ENCODE measurements around the gene ATN1.
"Not testable (repeated sequence)": the region's sequence is repeated elsewhere in the genome, so short reads cannot be mapped to it uniquely, and the experiment has no call there.

Gene ATN1

DNA sequence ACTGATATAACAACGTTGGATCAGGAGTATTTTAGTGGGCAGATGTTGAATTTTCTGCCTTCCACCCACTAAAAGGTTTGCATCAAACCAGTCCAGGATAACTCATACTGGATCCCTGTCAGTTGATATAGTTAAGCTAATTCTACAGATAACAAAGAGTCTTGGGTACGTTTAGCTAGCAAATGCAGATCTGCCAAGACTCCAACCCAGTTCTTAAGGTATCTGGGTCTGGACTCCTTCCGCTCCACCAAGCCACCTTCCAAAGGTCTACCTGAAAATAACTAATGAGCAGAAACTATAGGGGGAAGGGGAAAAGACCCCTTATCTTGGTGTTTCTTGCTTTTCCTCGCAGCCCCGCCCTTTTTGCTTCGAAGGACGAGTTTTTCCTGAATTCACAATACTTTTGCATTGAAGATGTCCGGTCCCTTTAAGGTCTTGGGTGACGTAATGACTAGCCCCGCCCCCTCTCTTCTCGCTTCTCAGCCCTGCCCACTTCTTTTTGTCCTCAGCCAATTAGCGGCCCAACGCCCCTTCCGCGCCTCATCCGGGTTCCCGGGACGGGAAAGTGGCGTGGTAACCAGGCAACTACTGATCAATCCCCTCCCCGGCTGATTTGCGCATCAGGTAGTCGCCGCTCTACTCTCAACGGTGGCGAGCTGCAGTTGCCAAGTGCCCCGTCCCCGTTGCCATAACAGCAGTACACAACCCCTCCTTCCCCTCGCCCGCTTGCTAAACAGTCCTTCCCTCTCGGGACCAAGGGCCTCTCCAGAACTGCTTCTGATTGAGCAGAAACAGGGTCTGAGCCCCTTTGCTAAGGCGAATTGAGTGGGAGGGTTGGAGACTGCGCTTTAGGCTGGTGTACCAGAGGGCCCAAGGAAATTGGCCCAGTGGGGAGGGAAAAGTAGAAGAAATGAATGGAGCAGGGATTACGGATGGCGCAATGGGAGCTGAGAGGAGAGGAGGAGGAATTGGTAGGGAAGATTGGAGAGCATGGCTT is 23.2 kb upstream of the ATN1 start, which contains the start of gene LRRC23:
LRRC23 (plus strand) TSS at position 543 of the 997 bp plus-strand sequence. CDS start 812 bp downstream, outside the sequence.
- peak; percentile 89 for DNase-seq (ENCODE audit: extremely low spot score)
- ChIA-PET CTCF (interaction anchor here (1.1 to 1.5 kb wide), 3 partner anchors 13 to 35 kb away, joined by 3 to 8 read pairs (median 6); no protein-coding TSS in a partner anchor), POLR2A (interaction anchor here (0.9 to 4.6 kb wide), 11 partner anchors 10 to 181 kb away, joined by 3 to 34 read pairs (median 5); partner anchors contain the start of genes C12orf57, CDCA3, COPS7A and ENO2)
- no peak for TF ChIP-seq ZNF384 (IDR thresholded peaks at IDR 0.05)

DNA sequence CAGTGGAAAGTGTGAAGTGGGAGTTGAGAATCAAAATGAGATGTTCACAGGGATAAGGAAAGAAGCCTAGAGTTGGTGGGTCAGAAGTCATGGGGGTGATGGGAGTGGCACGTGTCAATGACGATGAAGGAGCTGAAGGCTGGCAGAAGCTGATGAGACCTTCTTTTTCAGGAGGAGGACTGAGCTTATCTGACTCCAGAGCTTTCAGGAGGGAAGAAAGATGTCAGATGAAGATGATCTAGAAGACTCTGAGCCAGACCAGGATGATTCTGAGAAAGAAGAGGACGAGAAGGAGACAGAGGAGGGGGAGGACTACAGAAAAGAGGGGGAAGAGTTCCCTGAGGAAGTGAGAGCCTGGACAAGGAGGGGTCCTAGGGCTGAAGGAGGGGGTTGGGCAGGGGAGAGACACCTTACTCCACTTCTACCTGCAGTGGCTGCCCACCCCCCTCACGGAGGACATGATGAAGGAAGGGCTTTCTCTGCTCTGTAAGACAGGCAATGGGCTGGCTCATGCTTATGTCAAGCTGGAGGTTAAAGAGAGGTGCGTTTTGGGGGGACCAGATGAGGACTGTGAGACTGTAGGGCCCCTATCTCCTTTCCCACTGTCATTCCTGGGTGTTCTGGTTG is 22.2 kb upstream of the ATN1 start:
- CTCF ChIA-PET: interaction anchor here (0.5 to 1.5 kb wide), 4 partner anchors 14 to 246 kb away, joined by 3 to 8 read pairs (median 4); no protein-coding TSS in a partner anchor
- TF ChIP-seq HDGF (IDR thresholded peaks at IDR 0.05; ENCODE audit: borderline replicate concordance) (no peak), SUZ12 (IDR thresholded peaks at IDR 0.05) (no peak), L3MBTL2 (conservative IDR thresholded peaks at IDR 0.05) (0 out of 2 replicates have a peak, but pooled peaks have one; percentile 18), BHLHE40 (IDR thresholded peaks at IDR 0.05; ENCODE audit: borderline replicate concordance) (no peak)
- TF ChIP-seq, protein P1, sequence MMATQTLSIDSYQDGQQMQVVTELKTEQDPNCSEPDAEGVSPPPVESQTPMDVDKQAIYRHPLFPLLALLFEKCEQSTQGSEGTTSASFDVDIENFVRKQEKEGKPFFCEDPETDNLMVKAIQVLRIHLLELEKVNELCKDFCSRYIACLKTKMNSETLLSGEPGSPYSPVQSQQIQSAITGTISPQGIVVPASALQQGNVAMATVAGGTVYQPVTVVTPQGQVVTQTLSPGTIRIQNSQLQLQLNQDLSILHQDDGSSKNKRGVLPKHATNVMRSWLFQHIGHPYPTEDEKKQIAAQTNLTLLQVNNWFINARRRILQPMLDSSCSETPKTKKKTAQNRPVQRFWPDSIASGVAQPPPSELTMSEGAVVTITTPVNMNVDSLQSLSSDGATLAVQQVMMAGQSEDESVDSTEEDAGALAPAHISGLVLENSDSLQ (IDR thresholded peaks at IDR 0.05): no peak
- DNase-seq (ENCODE audit: extremely low spot score): no peak
- POLR2A ChIA-PET: interaction anchor here (0.9 to 4.6 kb wide), 10 partner anchors 9 to 182 kb away, joined by 3 to 34 read pairs (median 6); partner anchors contain the start of genes C12orf57, COPS7A, ENO2 and RNU7-1

DNA sequence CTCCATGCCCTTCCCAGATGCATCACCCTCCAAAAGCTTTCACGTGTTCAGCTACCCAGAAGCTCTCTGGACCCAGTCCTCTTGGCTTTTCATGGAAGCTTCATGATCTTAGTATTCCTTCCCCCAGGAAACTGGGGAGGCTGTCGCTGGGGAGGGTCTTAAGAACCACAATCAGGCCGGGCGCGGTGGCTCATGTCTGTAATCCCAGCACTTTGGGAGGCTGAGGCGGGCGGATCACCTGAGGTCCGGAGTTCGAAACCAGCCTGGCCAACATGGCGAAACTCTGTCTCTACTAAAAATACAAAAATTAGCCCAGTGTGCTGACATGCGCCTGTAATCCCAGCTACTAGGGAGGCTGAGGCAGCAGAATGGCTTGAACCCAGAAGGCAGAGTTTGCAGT is 19.6 kb upstream of the ATN1 start:
- CTCF ChIA-PET: interaction anchor here (0.6 to 1.1 kb wide), 3 partner anchors 16 to 17 kb away, joined by 3 read pairs; no protein-coding TSS in a partner anchor
- not testable (repeated sequence) for DNase-seq (ENCODE audit: extremely low spot score)
- POLR2A ChIA-PET: interaction anchor here (0.8 to 4.3 kb wide), 5 partner anchors 17 to 57 kb away, joined by 3 to 23 read pairs (median 6); partner anchors contain the start of genes C12orf57, RNU7-1, SPSB2 and TPI1

DNA sequence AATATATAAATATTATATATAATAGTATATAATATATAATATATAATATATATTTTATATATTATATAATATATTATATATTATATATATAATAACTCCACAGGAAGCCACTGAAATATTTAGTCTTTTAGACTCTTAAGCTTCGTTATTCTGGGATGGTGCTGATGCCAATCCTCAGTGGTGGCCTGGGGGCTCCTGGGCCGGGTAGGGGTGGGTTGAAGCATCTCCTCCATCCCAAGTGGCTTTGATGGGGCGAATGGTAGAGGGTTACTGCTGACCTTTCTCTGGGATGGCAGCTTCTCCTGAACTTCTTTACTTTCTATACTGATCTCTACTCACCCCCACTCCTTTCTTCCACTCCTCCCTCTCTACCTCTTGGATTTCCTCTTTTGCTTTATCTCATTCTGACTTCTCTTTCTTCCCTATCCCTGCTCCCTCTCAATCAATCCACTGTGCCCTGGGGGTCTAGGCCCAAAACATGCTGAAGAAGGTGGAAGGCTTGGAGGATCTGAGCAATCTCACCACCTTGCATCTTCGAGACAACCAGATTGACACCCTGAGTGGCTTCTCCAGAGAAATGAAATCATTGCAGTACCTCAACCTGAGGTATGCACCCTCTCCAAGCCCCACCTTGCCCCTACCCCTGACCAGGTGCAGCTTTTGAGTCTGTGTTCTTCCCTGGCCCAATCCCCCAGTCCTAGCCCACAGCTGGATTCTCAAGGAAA is 18.2 kb upstream of the ATN1 start:
- POLR2A ChIA-PET: interaction anchor here (1.5 to 4.3 kb wide), 2 partner anchors 17 to 18 kb away, joined by 4 to 23 read pairs; no protein-coding TSS in a partner anchor
- no peak for DNase-seq (ENCODE audit: extremely low spot score)
- no peak for TF ChIP-seq CTBP1 (IDR thresholded peaks at IDR 0.05; ENCODE audit: borderline replicate concordance)
- TF ChIP-seq, protein P1 (IDR thresholded peaks at IDR 0.05): no peak
- no peak for TF ChIP-seq ELF4 (IDR thresholded peaks at IDR 0.05)
- CTCF ChIA-PET: interaction anchor here (1.0 to 3.4 kb wide), 3 partner anchors 15 to 37 kb away, joined by 3 to 11 read pairs (median 5); partner anchors contain the start of gene SPSB2

DNA sequence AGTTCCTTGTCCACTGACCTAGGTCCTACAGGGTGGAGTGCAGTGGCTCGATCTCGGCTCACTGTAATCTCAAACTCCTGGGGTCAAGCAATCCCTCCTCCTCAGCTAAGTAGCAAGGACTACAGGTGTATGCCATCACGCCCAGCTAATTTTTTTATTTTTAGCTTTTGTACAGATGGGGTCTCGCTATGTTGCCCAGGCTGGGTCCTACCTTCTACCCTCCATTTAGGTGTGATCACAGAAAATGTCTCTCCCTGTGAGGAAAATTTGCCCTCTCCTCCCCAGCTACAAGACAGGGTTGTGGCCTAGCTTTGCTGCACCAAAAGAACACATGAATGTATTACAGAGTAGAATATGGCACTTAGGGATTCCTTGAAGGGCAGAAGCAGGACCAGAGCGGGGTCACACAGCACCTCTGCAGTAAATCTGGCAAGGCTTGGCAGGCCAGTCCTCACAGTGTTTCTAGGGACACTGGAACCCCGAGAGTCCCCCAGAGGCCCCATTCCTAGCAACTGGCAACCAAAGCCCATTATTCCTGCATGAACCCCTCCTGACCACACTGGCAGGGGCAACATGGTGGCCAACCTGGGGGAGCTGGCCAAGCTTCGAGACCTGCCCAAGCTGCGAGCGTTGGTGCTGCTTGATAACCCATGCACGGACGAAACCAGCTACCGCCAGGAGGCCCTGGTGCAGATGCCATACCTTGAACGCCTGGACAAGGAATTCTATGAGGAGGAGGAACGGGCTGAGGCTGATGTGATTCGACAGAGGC is 15.4 kb upstream of the ATN1 start:
- ChIA-PET POLR2A (interaction anchor here (0.9 to 3.7 kb wide), 12 partner anchors 9 to 49 kb away, joined by 3 to 26 read pairs (median 4); partner anchors contain the start of genes C12orf57, RNU7-1 and SPSB2), CTCF (interaction anchor here (0.6 to 3.4 kb wide), 4 partner anchors 21 to 201 kb away, joined by 3 to 11 read pairs (median 4); partner anchors contain the start of gene SPSB2)
- DNase-seq (ENCODE audit: extremely low spot score): no peak
- TF ChIP-seq CTBP1 (IDR thresholded peaks at IDR 0.05; ENCODE audit: borderline replicate concordance) (no peak), BHLHE40 (IDR thresholded peaks at IDR 0.05; ENCODE audit: borderline replicate concordance) (no peak), ZNF384 (IDR thresholded peaks at IDR 0.05) (no peak), ELF4 (IDR thresholded peaks at IDR 0.05) (no peak)

DNA sequence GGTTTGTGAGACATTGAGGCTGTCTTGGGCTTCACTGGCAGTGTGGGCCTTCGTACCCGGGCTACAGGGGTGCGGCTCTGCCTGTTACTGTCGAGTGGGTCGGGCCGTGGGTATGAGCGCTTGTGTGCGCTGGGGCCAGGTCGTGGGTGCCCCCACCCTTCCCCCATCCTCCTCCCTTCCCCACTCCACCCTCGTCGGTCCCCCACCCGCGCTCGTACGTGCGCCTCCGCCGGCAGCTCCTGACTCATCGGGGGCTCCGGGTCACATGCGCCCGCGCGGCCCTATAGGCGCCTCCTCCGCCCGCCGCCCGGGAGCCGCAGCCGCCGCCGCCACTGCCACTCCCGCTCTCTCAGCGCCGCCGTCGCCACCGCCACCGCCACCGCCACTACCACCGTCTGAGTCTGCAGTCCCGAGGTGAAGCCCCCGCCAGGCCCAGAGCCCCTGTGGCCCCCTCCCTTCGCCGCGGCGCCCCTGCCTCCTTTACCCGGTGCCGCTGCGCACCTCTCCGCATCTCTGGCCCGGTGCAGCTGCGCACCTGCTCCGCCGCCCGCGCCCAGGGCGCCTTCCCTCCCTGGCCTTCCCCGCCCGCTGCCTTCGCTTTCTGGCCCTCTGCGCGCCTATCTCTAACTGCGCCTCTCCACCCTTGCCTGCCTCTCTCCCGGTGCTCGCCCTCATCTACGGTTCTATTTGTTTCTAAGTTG is 13.4 kb upstream of the ATN1 start, which contains the start of gene ENO2:
ENO2 (plus strand) TSS at position 335 of the 701 bp plus-strand sequence. CDS start 1,253 bp downstream, outside the sequence.
- no peak for DNase-seq (ENCODE audit: extremely low spot score)
- TF ChIP-seq FOXK2 (IDR thresholded peaks at IDR 0.05): no peak
- TF ChIP-seq BHLHE40 (IDR thresholded peaks at IDR 0.05; ENCODE audit: borderline replicate concordance): no peak
- peak; percentile 49; the same call in 1 of the 2 replicates for TF ChIP-seq L3MBTL2 (conservative IDR thresholded peaks at IDR 0.05)
- TF ChIP-seq CTBP1 (IDR thresholded peaks at IDR 0.05; ENCODE audit: borderline replicate concordance): 0 out of 2 replicates have a peak, but pooled peaks have one; percentile 52
- no peak for TF ChIP-seq NFRKB (IDR thresholded peaks at IDR 0.05)
- ChIA-PET POLR2A (interaction anchor here (0.6 to 4.1 kb wide), 11 partner anchors 10 to 149 kb away, joined by 3 to 33 read pairs (median 6); partner anchors contain the start of genes ATN1, C12orf57, LRRC23 and PTMS), CTCF (interaction anchor here (0.7 to 1.2 kb wide), 5 partner anchors 10 to 45 kb away, joined by 3 to 4 read pairs (median 4); partner anchors contain the start of gene SPSB2)
